ENCODE measurements around the gene SLC44A3. TPM values are rescaled to one million over a fixed set of nuclear protein-coding genes. Genes with fewer than 3 reads are reported as not detected.

The SLC44A3 gene
- polyA plus RNA-seq, 3 donors: not detected

DNA sequence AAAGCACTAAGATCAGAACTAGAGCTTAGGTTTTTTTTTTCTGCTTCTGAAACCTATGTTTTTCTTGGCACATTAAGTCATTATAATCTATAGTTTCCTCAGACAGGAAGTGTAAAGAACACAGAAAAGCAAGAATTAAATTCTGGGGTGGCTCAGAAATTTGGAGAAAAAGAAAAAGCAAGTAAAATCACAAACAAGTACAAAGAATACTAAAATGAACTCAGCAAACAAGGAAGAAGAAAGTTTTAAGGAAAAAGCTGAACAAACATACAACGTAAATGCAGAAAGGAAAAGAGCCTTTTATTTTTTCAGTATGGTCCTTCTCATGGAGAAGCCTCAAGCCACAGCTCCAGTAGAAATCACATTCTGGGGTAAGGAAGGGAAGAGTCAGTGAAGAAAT lies 115.3 kb downstream of the SLC44A3 start:
- no peaks in the 10 kb centered on the region for H3K36me3 Mint-ChIP-seq
- no CpG with 5 or more reads among the region's 1 CpG for WGBS (ENCODE audit: insufficient coverage)

DNA sequence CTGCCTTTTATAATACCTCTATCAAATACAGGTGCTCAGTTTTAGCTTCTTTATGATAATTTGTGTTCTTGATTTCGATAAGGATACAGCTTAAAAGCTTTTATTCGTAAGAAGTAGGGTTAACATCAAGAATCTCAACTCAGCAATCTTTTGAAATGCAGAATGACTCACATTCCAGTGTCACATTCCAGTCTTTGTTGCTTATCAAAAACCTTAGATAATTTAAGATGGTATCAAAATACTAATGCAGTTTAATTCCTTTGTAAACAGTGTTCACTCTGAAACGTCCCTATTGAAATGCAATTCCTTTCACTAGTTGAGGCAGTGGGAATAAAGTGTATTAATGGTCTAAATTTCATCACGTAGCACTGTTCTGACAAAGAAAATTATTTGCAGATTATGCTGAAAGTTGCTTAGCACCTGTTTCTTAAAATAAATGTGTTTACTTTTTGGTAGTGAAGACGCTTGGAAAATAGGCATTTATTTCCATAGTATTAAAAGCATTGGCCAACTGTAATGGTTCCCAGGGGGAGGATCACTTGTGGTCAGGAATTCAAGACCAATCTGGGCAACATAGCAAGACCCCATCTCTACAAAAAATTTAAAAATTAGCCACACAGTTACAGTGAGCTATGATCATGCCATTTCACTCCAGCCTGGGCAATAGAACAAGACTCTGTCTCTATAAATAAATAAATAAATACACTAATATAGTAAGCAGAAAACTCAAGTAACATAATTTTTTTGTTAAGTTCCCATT lies 116.9 kb downstream of the SLC44A3 start:
- intact Hi-C loops (cut with micrococcal nuclease): no loop called here
- H3K4me1 ChIP-seq (ENCODE audit: control insufficient read depth in 1 of 2, insufficient read depth in 2 of 2, low read length in 2 of 2): no peaks in the 10 kb centered on the region

More for the DNA sequence above, 115.3 kb downstream of the SLC44A3 start:
- Histone ChIP-seq H3K79me2 (ENCODE audit: insufficient read depth, low read length) (no peaks in the 10 kb centered on the region), H3K27me3 (ENCODE audit: control insufficient read depth in 2 of 2, insufficient read depth in 2 of 2, low read length in 2 of 2) (peaks cover 0 to 3% of the 10 kb centered on the region in 2 donors), H3K27ac (ENCODE audit: low read depth in 1 of 2, low read length in 2 of 2) (no peak overlapping the region), H3K36me3 (replicated peaks in 1 of 2; ENCODE audit: control insufficient read depth in 1 of 2, insufficient read depth in 2 of 2, low read length in 2 of 2) (no peaks in the 10 kb centered on the region), H3K4me1 (ENCODE audit: control insufficient read depth in 1 of 2, insufficient read depth in 2 of 2, low read length in 2 of 2) (no peaks in the 10 kb centered on the region), H3K4me2 (replicated peaks; ENCODE audit: extremely low read depth, low read length, poor library complexity, severe bottlenecking) (no peak overlapping the region), H3K9me3 (replicated peaks in 1 of 2; ENCODE audit: control insufficient read depth in 1 of 2, insufficient read depth in 1 of 2, low read length in 2 of 2) (no peaks in the 10 kb centered on the region), H3K9ac (ENCODE audit: insufficient read depth, low read length, poor library complexity, severe bottlenecking) (no peak overlapping the region), H4K20me1 (ENCODE audit: insufficient read depth, low read length) (no peaks in the 10 kb centered on the region), H2AFZ (ENCODE audit: insufficient read depth, low read depth, low read length, poor library complexity, severe bottlenecking) (no peak overlapping the region), H3K4me3 (replicated peaks in 1 of 3; ENCODE audit: low read depth in 2 of 3, low read length in 3 of 3) (no peak overlapping the region)
- Mint-ChIP-seq H3K27ac (no peak overlapping the region), H3K4me3 (no peak overlapping the region), H3K9me3 (peaks cover 0 to 2% (median 0%) of the 10 kb centered on the region in 7 donors), H3K27me3 (ENCODE audit: low read depth in 3 of 3) (peaks cover 1 to 7% (median 7%) of the 10 kb centered on the region in 3 donors), H3K4me1 (no peaks in the 10 kb centered on the region)
- TF ChIP-seq, protein P1, sequence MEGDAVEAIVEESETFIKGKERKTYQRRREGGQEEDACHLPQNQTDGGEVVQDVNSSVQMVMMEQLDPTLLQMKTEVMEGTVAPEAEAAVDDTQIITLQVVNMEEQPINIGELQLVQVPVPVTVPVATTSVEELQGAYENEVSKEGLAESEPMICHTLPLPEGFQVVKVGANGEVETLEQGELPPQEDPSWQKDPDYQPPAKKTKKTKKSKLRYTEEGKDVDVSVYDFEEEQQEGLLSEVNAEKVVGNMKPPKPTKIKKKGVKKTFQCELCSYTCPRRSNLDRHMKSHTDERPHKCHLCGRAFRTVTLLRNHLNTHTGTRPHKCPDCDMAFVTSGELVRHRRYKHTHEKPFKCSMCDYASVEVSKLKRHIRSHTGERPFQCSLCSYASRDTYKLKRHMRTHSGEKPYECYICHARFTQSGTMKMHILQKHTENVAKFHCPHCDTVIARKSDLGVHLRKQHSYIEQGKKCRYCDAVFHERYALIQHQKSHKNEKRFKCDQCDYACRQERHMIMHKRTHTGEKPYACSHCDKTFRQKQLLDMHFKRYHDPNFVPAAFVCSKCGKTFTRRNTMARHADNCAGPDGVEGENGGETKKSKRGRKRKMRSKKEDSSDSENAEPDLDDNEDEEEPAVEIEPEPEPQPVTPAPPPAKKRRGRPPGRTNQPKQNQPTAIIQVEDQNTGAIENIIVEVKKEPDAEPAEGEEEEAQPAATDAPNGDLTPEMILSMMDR (IDR thresholded peaks at IDR 0.05): no peak
- no peak for DNase-seq
- intact Hi-C loops (cut with micrococcal nuclease): loop anchor here in 1 of 2 donors (2.0 kb wide), 1 partner anchor 27 kb away; no protein-coding TSS in a partner anchor

More for the DNA sequence above, 116.9 kb downstream of the SLC44A3 start:
- Mint-ChIP-seq H3K36me3 (no peaks in the 10 kb centered on the region), H3K27ac (no peak overlapping the region), H3K4me1 (no peaks in the 10 kb centered on the region), H3K9me3 (peaks cover 0 to 4% (median 0%) of the 10 kb centered on the region in 7 donors), H3K4me3 (no peak overlapping the region), H3K27me3 (ENCODE audit: low read depth in 3 of 3) (peaks cover 1 to 7% (median 7%) of the 10 kb centered on the region in 3 donors)
- Histone ChIP-seq H3K27me3 (ENCODE audit: control insufficient read depth in 2 of 2, insufficient read depth in 2 of 2, low read length in 2 of 2) (no peaks in the 10 kb centered on the region), H3K9me3 (replicated peaks in 1 of 2; ENCODE audit: control insufficient read depth in 1 of 2, insufficient read depth in 1 of 2, low read length in 2 of 2) (no peaks in the 10 kb centered on the region), H3K36me3 (replicated peaks in 1 of 2; ENCODE audit: control insufficient read depth in 1 of 2, insufficient read depth in 2 of 2, low read length in 2 of 2) (no peaks in the 10 kb centered on the region), H3K79me2 (ENCODE audit: insufficient read depth, low read length) (no peaks in the 10 kb centered on the region), H2AFZ (ENCODE audit: insufficient read depth, low read depth, low read length, poor library complexity, severe bottlenecking) (no peak overlapping the region), H3K27ac (ENCODE audit: low read depth in 1 of 2, low read length in 2 of 2) (no peak overlapping the region), H3K4me3 (replicated peaks in 1 of 3; ENCODE audit: low read depth in 2 of 3, low read length in 3 of 3) (no peak overlapping the region), H3K9ac (ENCODE audit: insufficient read depth, low read length, poor library complexity, severe bottlenecking) (no peak overlapping the region), H4K20me1 (ENCODE audit: insufficient read depth, low read length) (no peaks in the 10 kb centered on the region), H3K4me2 (replicated peaks; ENCODE audit: extremely low read depth, low read length, poor library complexity, severe bottlenecking) (no peak overlapping the region)
- no CpG with 5 or more reads among the region's 5 CpGs for WGBS (ENCODE audit: insufficient coverage)
- DNase-seq: no peak
- TF ChIP-seq, protein P1 (IDR thresholded peaks at IDR 0.05): no peak
